ENCODE data around the gene RREB1.

- no peak for TF ChIP-seq EP300 (IDR thresholded peaks at IDR 0.05; ENCODE audit: low read depth)
- no peak for TF ChIP-seq CTCF (IDR thresholded peaks at IDR 0.05)
- TF ChIP-seq POLR2A (IDR thresholded peaks at IDR 0.05) = no peak
- no peak for TF ChIP-seq POLR2AphosphoS5 (IDR thresholded peaks at IDR 0.05)
These were observed 8.8 kb upstream of the RREB1 start for GRCh38 chr6:7098993-7099392.

Data from transverse colon (tissue), 4 donors.